H1 (cell line): Measurements from ENCODE around the gene GGT5.

ENCODE experiments used
- CREB1 ChIP-seq: IDR thresholded peaks from 2 replicates; pipeline ENCODE4 v1.6.1; 2012; ENCODE audit warnings: inconsistent platforms
- CTCF ChIP-seq, 3 experiments: IDR thresholded peaks; 1 replicate in 2 of 3; 2 replicates in 1 of 3; pipeline versions ENCODE4 v1.5.1 to v1.6.1; 2011; ENCODE audit warnings: low read length in 3 of 3, mild to moderate bottlenecking in 3 of 3, inconsistent platforms in 2 of 3, low read depth in 1 of 3, moderate library complexity in 1 of 3; ENCODE audit not compliant: insufficient read depth in 1 of 3; ENCODE audit errors: control extremely low read depth in 1 of 3
- EZH2 ChIP-seq: fragments of 200-600 bp; sonication (generic); IDR thresholded peaks from 2 replicates; pipeline ENCODE4 v1.7.1; 2012; ENCODE audit warnings: low read depth, mild to moderate bottlenecking, moderate library complexity, low read length, inconsistent platforms; ENCODE audit not compliant: severe bottlenecking
- HDAC6 ChIP-seq: IDR thresholded peaks from one replicate; pipeline ENCODE4 v1.7.1; 2012; ENCODE audit warnings: low read depth, mild to moderate bottlenecking, inconsistent platforms, low read length, moderate library complexity
- JUND ChIP-seq: IDR thresholded peaks from 2 replicates; pipeline ENCODE4 v1.6.1; 2011; ENCODE audit warnings: mild to moderate bottlenecking, improper control_type of control experiment, low read length
- KDM1A ChIP-seq: fragments of 200-600, 300-600 bp; sonication (generic); IDR thresholded peaks from 2 replicates; pipeline ENCODE4 v1.7.1; 2016; ENCODE audit warnings: mild to moderate bottlenecking, low read length, borderline replicate concordance
- KDM5A ChIP-seq: fragments of 200-600 bp; IDR thresholded peaks from 2 replicates; pipeline ENCODE4 v1.7.1; 2012; ENCODE audit warnings: mild to moderate bottlenecking, low read length, inconsistent platforms, mixed read lengths
- POLR2AphosphoS5 ChIP-seq: IDR thresholded peaks from 2 replicates; pipeline ENCODE4 v1.6.1; 2011; ENCODE audit warnings: low read depth, low read length
- RFX5 ChIP-seq: IDR thresholded peaks from 2 replicates; pipeline ENCODE4 v1.6.1; 2011; ENCODE audit warnings: low read depth, low read length, improper control_type of control experiment, borderline replicate concordance
- SIRT6 ChIP-seq: IDR thresholded peaks from one replicate; pipeline ENCODE4 v1.7.1; 2012; ENCODE audit warnings: low read length, inconsistent platforms
- USF2 ChIP-seq: IDR thresholded peaks from 2 replicates; pipeline ENCODE4 v1.6.1; 2011; ENCODE audit warnings: low read length, improper control_type of control experiment

GRCh38 chr22:24224468-24224867, 20.4 kb downstream of the GGT5 start:
- no peak for TF ChIP-seq POLR2AphosphoS5
- no peak for TF ChIP-seq KDM5A
- no peak for TF ChIP-seq RFX5
- no peak for TF ChIP-seq CTCF (IDR thresholded peaks at IDR 0.05; ENCODE audit: control extremely low read depth in 1 of 3, insufficient read depth in 1 of 3, low read depth in 1 of 3, low read length in 3 of 3)
- TF ChIP-seq EZH2 = no peak
- no peak for TF ChIP-seq CREB1
- no peak for TF ChIP-seq USF2
- TF ChIP-seq SIRT6 = no peak
- no peak for TF ChIP-seq KDM1A
- no peak for TF ChIP-seq HDAC6
- TF ChIP-seq JUND = no peak
